ENCODE measurements around the gene MAB21L4. TPM values are rescaled to one million over a fixed set of nuclear protein-coding genes. Genes with fewer than 3 reads are reported as not detected.

MAB21L4 gene
- polyA plus RNA-seq, 2 of the 4 experiments (the other 2 are of a cell fraction) = not detected

GRCh38 chr2:240877460-240878340 is 18.3 kb downstream of the MAB21L4 start:
- TF ChIP-seq TP53 (CRISPR knock-in tag; IDR thresholded peaks at IDR 0.05) = no peak
- TF ChIP-seq FOXS1 (CRISPR knock-in tag; IDR thresholded peaks at IDR 0.05) = no peak
- TF ChIP-seq FOSB (CRISPR knock-in tag; IDR thresholded peaks at IDR 0.05) = no peak
- TF ChIP-seq BHLHE40 (IDR thresholded peaks at IDR 0.05; ENCODE audit: low read depth, low read length) = no peak
- TF ChIP-seq MAZ (IDR thresholded peaks at IDR 0.05; ENCODE audit: borderline replicate concordance, low read depth, low read length) = no peak
- ChIA-PET CTCF (interaction anchor here (1.0 to 3.3 kb wide), 2 partner anchors 26 to 37 kb away, joined by 4 to 14 read pairs; no protein-coding TSS in a partner anchor), POLR2A (no interaction called here)
- Histone ChIP-seq H3K4me2 (no peak overlapping the region), H3K4me1 (no peaks in the 10 kb centered on the region), H3K27ac (no peak overlapping the region), H3K4me3 (no peak overlapping the region), H3K9me3 (no peaks in the 10 kb centered on the region)
- FAIRE-seq = no peak
- 89% methylated on average over 27 of the region's 40 CpGs for WGBS (ENCODE audit: missing lambda C conversion rate)
- DNase-seq (ENCODE audit: low read depth in 1 of 2, low spot score in 1 of 2) = no peak
- no peak for ATAC-seq

- Histone ChIP-seq H3K4me1 (no peaks in the 10 kb centered on the region), H3K9me3 (no peaks in the 10 kb centered on the region), H3K4me3 (no peak overlapping the region), H3K27ac (no peak overlapping the region), H3K4me2 (no peak overlapping the region)
- WGBS (ENCODE audit: missing lambda C conversion rate) = 68% methylated on average over 17 of the region's 18 CpGs
- ATAC-seq (no peak), DNase-seq (ENCODE audit: low read depth in 1 of 2, low spot score in 1 of 2) (no peak), FAIRE-seq (no peak)
- no peak for TF ChIP-seq MAX (IDR thresholded peaks at IDR 0.05)
- no peak for TF ChIP-seq NPAS2 (CRISPR knock-in tag; IDR thresholded peaks at IDR 0.05; ENCODE audit: borderline replicate concordance)
- TF ChIP-seq HMGXB4 (CRISPR knock-in tag; IDR thresholded peaks at IDR 0.05; ENCODE audit: borderline replicate concordance) = no peak
- no peak for TF ChIP-seq EP300 (IDR thresholded peaks at IDR 0.05)
- TF ChIP-seq E2F6 (IDR thresholded peaks at IDR 0.05; ENCODE audit: borderline replicate concordance, low read depth) = no peak
- ChIA-PET CTCF (interaction anchor here (0.5 to 3.3 kb wide), 3 partner anchors 13 to 38 kb away, joined by 3 to 14 read pairs (median 4); no protein-coding TSS in a partner anchor), POLR2A (no interaction called here)
Observed at GRCh38 chr2:240876475-240877251, 19.3 kb downstream of the MAB21L4 start.

- no peak overlapping the region for H3K4me3 ChIP-seq
- H3K9me3 ChIP-seq = no peaks in the 10 kb centered on the region
- WGBS (ENCODE audit: missing lambda C conversion rate) = 60% methylated on average over 7 of the region's 7 CpGs
- ChIA-PET CTCF (interaction anchor here (0.5 kb wide), 1 partner anchor 12 kb away, joined by 3 read pairs; no protein-coding TSS in a partner anchor), POLR2A (no interaction called here)
- FAIRE-seq (no peak), DNase-seq (ENCODE audit: low read depth in 1 of 2, low spot score in 1 of 2) (no peak), ATAC-seq (no peak)
- no peak overlapping the region for H3K4me2 ChIP-seq
- TF ChIP-seq NPAS2 (CRISPR knock-in tag; IDR thresholded peaks at IDR 0.05; ENCODE audit: borderline replicate concordance) = no peak
- no peak for TF ChIP-seq ZNF302 (CRISPR knock-in tag; IDR thresholded peaks at IDR 0.05)
- TF ChIP-seq KDM1A (IDR thresholded peaks at IDR 0.05; ENCODE audit: low read depth) = no peak
- TF ChIP-seq PHF8 (IDR thresholded peaks at IDR 0.05; ENCODE audit: borderline replicate concordance, low read depth) = no peak
- TF ChIP-seq JUN (IDR thresholded peaks at IDR 0.05) = no peak
- no peak for TF ChIP-seq ZC3H11A (IDR thresholded peaks at IDR 0.05)
- TF ChIP-seq RNF2 (IDR thresholded peaks at IDR 0.05; ENCODE audit: borderline replicate concordance, low read depth) = no peak
- TF ChIP-seq HOXA7 (CRISPR knock-in tag; IDR thresholded peaks at IDR 0.05) = no peak
- no peak for TF ChIP-seq RAD21 (conservative IDR thresholded peaks at IDR 0.05 in 1 of 2, IDR thresholded peaks at IDR 0.05 in 1 of 2)
- TF ChIP-seq FOXS1 (CRISPR knock-in tag; IDR thresholded peaks at IDR 0.05) = no peak
- TF ChIP-seq ESRRA (IDR thresholded peaks at IDR 0.05; ENCODE audit: borderline replicate concordance, low read length) = no peak
- TF ChIP-seq HOXB13 (CRISPR knock-in tag; IDR thresholded peaks at IDR 0.05; ENCODE audit: low read depth) = no peak
- H3K4me1 ChIP-seq = no peaks in the 10 kb centered on the region
- no peak overlapping the region for H3K27ac ChIP-seq
Observed at GRCh38 chr2:240876035-240876474, 19.9 kb downstream of the MAB21L4 start.

Data from A549 (cell line).